Activated CD8-positive, alpha-beta T cell treated with anti-CD3 and anti-CD28 coated beads for 36 hours (primary cell): Measurements from ENCODE around the gene PAX7. TPM values are rescaled to one million over a fixed set of nuclear protein-coding genes. Genes with fewer than 3 reads are reported as not detected.

Experiments
- ATAC-seq: fragments of 200-7000 bp; cut with Tn5 transposase; one replicate; pipeline ENCODE4 v1.10.0; 2021; ENCODE audit warnings: mild to moderate bottlenecking, moderate library complexity
- CTCF ChIA-PET: fragments of 350-600 bp; sonication (Branson Sonifier 250); formaldehyde crosslinking; loops from one replicate; lab custom pipeline; 2021; ENCODE audit warnings: antibody characterized with exemption; lab: Charles Lee
- POLR2A ChIA-PET: fragments of 350-600 bp; sonication (Branson Sonifier 250); formaldehyde crosslinking; loops from one replicate; lab custom pipeline; 2021; ENCODE audit warnings: antibody characterized with exemption; lab: Charles Lee
- DNase-seq: peaks from one replicate; pipeline ENCODE4 v3.0.0-alpha.2; 2020
- H3K27ac Mint-ChIP-seq: one replicate; pipeline ENCODE4 v1.8.0; 2021; ENCODE audit warnings: mild to moderate bottlenecking, mixed read lengths
- H3K27me3 Mint-ChIP-seq: one replicate; pipeline ENCODE4 v1.8.0; 2021; ENCODE audit warnings: mixed read lengths
- H3K36me3 Mint-ChIP-seq: one replicate; pipeline ENCODE4 v1.8.0; 2021; ENCODE audit warnings: low read depth, mixed read lengths
- H3K4me1 Mint-ChIP-seq: one replicate; pipeline ENCODE4 v1.8.0; 2021; ENCODE audit warnings: low read depth, mixed read lengths
- H3K4me3 Mint-ChIP-seq: one replicate; pipeline ENCODE4 v1.8.0; 2021; ENCODE audit warnings: mild to moderate bottlenecking, moderate library complexity, mixed read lengths
- H3K9me3 Mint-ChIP-seq: one replicate; pipeline ENCODE4 v1.8.0; 2021; ENCODE audit warnings: mixed read lengths
- intact Hi-C: fragments of 100-400 bp; cut with micrococcal nuclease; formaldehyde crosslinking; loops from one replicate; pipeline ENCODE4 v1.10.0; 2022
- total RNA-seq, 2 experiments: library from RNA; stranded (reverse); gene quantifications; one replicate each; pipeline ENCODE4 v1.2.3, GENCODE V29; 2021
- TF ChIP-seq, protein P1 (sequence below): fragments of 200-600 bp; IDR thresholded peaks from one replicate; pipeline ENCODE4 v1.8.0; 2022; ENCODE audit warnings: antibody characterized with exemption, mild to moderate bottlenecking

The PAX7 gene
- total RNA-seq, 2 experiments from 2014 or later, result not detected

DNA sequence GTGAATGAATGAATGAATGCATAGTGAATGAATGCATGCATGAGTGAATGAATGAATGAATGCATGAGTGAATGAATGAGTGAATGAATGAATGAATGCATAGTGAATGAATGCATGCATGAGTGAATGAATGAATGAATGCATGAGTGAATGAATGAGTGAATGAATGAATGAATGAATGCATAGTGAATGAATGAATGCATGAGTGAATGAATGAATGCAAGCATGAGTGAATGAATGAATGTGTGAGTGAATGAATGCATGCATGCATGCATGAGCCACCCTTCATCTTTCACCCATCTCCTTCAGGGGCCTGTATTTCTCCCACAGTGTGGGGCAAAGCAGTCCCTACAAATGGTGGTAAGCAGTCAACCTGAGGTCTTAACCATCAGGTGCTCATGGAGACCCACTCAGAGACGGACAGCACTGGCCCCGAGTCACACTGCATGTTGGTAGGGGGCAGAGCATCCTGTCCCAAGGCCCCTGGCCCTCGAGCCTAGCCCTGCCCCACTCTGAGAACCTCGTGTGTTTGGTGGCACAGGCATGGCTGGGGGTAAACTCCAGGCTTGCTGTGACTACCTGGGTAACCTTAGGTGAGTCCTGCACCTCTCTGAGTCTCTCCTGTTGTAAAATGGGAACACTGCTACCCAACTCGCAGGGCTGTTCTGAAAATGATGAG lies 28.0 kb upstream of the PAX7 start:
- ChIA-PET CTCF (interaction anchor here (1.5 kb wide), 1 partner anchor 79 kb away, joined by 4 read pairs; no protein-coding TSS in a partner anchor), POLR2A (no interaction called here)
- no peak overlapping the region for H3K27ac Mint-ChIP-seq
- TF ChIP-seq, protein P1, sequence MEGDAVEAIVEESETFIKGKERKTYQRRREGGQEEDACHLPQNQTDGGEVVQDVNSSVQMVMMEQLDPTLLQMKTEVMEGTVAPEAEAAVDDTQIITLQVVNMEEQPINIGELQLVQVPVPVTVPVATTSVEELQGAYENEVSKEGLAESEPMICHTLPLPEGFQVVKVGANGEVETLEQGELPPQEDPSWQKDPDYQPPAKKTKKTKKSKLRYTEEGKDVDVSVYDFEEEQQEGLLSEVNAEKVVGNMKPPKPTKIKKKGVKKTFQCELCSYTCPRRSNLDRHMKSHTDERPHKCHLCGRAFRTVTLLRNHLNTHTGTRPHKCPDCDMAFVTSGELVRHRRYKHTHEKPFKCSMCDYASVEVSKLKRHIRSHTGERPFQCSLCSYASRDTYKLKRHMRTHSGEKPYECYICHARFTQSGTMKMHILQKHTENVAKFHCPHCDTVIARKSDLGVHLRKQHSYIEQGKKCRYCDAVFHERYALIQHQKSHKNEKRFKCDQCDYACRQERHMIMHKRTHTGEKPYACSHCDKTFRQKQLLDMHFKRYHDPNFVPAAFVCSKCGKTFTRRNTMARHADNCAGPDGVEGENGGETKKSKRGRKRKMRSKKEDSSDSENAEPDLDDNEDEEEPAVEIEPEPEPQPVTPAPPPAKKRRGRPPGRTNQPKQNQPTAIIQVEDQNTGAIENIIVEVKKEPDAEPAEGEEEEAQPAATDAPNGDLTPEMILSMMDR, result no peak
- no peaks in the 10 kb centered on the region for H3K9me3 Mint-ChIP-seq
- H3K4me3 Mint-ChIP-seq, result no peak overlapping the region
- ATAC-seq (peak; percentile 20), DNase-seq (no peak)
- H3K27me3 Mint-ChIP-seq, result peaks cover 10% of the 10 kb centered on the region
- intact Hi-C loops, result no loop called here
- no peaks in the 10 kb centered on the region for H3K36me3 Mint-ChIP-seq
- H3K4me1 Mint-ChIP-seq, result no peaks in the 10 kb centered on the region

DNA sequence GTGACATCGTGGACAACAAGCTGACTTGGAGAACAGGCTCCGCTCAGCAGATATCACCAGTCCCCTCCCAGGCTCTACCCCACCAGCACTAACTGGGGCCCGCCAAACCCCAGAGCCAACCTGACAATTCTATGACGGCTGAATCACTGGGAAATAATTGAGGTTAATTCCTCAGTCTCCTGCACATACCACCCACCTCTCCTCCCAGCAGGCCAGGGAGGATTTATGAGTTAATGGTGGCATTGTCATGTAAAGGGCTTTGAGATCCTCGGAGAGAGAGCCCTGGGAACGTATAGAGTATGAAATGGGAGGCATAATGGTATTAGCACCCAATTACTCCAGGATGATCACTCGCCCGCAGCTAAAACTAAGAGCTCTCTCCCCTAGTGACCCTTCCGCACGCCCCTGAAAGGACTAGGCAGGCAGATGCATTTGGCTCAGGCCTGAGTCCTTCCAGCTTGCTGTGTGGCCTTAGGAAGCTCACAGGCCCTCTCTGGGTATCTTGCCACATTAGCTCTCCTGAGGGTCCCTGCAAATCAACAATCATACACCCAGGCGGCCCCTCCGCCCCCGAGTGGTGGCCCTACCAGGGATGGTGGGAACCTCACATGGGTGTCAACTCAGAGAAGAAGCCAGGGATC lies 27.3 kb upstream of the PAX7 start:
- peak; percentile 4 for ATAC-seq
- Mint-ChIP-seq H3K9me3 (no peaks in the 10 kb centered on the region), H3K4me1 (no peaks in the 10 kb centered on the region), H3K36me3 (no peaks in the 10 kb centered on the region), H3K27me3 (peaks cover 8% of the 10 kb centered on the region), H3K27ac (no peak overlapping the region), H3K4me3 (no peak overlapping the region)
- intact Hi-C loops, result no loop called here
- DNase-seq, result no peak
- TF ChIP-seq, protein P1, result no peak
- ChIA-PET POLR2A (no interaction called here), CTCF (interaction anchor here (1.4 to 1.5 kb wide), 3 partner anchors 22 to 216 kb away, joined by 3 to 5 read pairs (median 4); no protein-coding TSS in a partner anchor)

DNA sequence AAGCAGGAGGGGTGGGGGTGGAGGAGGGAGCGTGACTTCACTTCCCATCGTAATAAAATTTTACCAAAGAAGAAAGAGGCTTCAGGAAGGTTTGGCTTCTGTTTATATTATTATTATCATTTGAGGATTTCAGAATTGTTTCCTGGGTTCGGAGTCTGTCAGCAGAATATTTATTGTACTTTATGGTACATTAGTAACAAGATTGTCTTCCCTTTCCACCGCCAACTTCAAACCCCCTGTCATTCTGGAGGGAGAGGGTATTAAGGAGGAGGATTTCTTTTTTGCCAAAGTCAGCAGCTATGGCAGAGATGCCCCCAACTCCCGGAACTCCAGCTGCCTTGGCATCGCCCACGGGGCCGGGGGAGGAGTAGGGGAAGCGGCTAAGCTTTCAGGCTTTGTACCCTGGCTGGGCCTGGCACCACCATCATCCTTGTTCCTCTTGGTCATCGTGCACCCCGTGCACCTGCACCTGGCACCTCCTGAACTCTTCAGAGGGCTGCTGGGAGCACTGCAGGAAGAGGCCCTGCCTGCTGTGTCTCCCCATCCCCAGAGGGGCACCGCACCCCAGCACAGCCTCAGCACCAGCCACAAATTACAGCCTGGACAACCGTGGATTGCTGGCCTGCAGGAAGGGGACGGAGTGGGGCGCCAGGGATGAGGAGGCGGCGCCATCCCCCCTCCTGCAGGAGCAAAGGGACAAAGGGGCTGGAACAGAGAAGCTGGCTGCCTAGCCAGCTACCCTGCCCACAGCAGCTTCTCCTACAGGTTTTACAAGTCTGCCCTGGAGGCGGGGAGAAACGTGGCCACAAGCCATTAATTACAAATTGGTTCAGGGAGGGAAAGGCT lies 24.0 kb upstream of the PAX7 start:
- no peak overlapping the region for H3K4me3 Mint-ChIP-seq
- H3K36me3 Mint-ChIP-seq, result no peaks in the 10 kb centered on the region
- DNase-seq (no peak), ATAC-seq (no peak)
- H3K9me3 Mint-ChIP-seq, result no peaks in the 10 kb centered on the region
- intact Hi-C loops, result no loop called here
- H3K27ac Mint-ChIP-seq, result no peak overlapping the region
- TF ChIP-seq, protein P1, result no peak
- H3K4me1 Mint-ChIP-seq, result no peaks in the 10 kb centered on the region
- CTCF ChIA-PET, result interaction anchor here (0.9 to 1.1 kb wide), 2 partner anchors 9 to 216 kb away, joined by 3 to 5 read pairs; no protein-coding TSS in a partner anchor
- POLR2A ChIA-PET, result interaction anchor here (1.4 kb wide), 1 partner anchor 12 kb away, joined by 3 read pairs; no protein-coding TSS in a partner anchor
- H3K27me3 Mint-ChIP-seq, result no peaks in the 10 kb centered on the region

DNA sequence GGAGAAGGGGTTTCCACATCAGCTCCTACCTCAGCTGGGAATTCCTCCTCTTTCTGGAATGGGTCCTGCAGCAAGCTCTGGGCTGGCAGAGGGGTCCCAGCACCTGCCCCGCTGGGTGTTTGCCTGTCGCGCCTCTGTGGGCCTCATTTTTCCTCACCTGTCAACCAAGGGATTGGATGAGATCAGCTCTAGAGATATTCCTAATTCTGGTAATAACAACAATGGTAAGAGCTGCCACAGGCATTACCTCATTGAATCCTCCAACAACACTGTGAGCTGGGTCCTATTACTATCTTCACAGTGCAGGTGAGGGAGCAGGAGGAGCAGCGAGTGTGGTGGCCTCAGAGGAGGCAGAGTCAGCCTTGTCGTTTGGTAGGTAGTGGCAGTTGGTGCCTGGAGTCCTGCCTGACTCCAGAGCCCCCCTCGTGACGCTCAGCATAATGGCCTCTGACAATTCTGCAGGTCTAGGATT lies 23.3 kb upstream of the PAX7 start:
- Mint-ChIP-seq H3K9me3 (no peaks in the 10 kb centered on the region), H3K36me3 (no peaks in the 10 kb centered on the region), H3K4me1 (no peaks in the 10 kb centered on the region), H3K27me3 (no peaks in the 10 kb centered on the region), H3K27ac (no peak overlapping the region), H3K4me3 (no peak overlapping the region)
- DNase-seq, result no peak
- ChIA-PET CTCF (interaction anchor here (0.9 to 2.4 kb wide), 3 partner anchors 10 to 216 kb away, joined by 3 to 15 read pairs (median 5); no protein-coding TSS in a partner anchor), POLR2A (interaction anchor here (1.4 kb wide), 1 partner anchor 11 kb away, joined by 3 read pairs; no protein-coding TSS in a partner anchor)
- TF ChIP-seq, protein P1, result no peak
- no peak for ATAC-seq
- intact Hi-C loops, result no loop called here
